RWPE2 (cell line): ENCODE results near the gene CYP26C1.

ENCODE experiments used
- ATAC-seq: fragments of 200-7000 bp; cut with Tn5 transposase; 3 replicates; pipeline ENCODE4 v1.9.1; 2021; ENCODE audit warnings: low read depth
- DNase-seq: peaks from one replicate; pipeline ENCODE4 v3.0.0-alpha.2; 2020; ENCODE audit warnings: low spot score
- H3K27ac ChIP-seq: fragments of 450-650 bp; 2 replicates; pipeline ENCODE4 v1.5.1; 2017; ENCODE audit warnings: mild to moderate bottlenecking; ENCODE audit not compliant: poor library complexity, severe bottlenecking
- H3K27me3 ChIP-seq: fragments of 250-450 bp; sonication (Bioruptor Pico); 2 replicates; pipeline ENCODE4 v1.5.1; 2021; ENCODE audit warnings: mild to moderate bottlenecking, moderate library complexity; ENCODE audit not compliant: insufficient read depth, poor library complexity, severe bottlenecking
- H3K36me3 ChIP-seq: fragments of 250-450 bp; sonication (Bioruptor Pico); 2 replicates; pipeline ENCODE4 v1.5.1; 2020; ENCODE audit warnings: low read depth, mild to moderate bottlenecking, moderate library complexity
- H3K4me1 ChIP-seq: fragments of 250-450 bp; sonication (Bioruptor Pico); 2 replicates; pipeline ENCODE4 v1.5.1; 2021; ENCODE audit warnings: mild to moderate bottlenecking, moderate library complexity; ENCODE audit not compliant: insufficient read depth, poor library complexity, severe bottlenecking
- H3K4me3 ChIP-seq: fragments of 250-450 bp; sonication (Bioruptor Pico); 2 replicates; pipeline ENCODE4 v1.5.1; 2021; ENCODE audit warnings: mild to moderate bottlenecking, moderate library complexity; ENCODE audit not compliant: severe bottlenecking
- H3K9me3 ChIP-seq: fragments of 250-450 bp; sonication (Bioruptor Pico); 2 replicates; pipeline ENCODE4 v1.5.1; 2021; ENCODE audit warnings: mild to moderate bottlenecking, moderate library complexity; ENCODE audit not compliant: severe bottlenecking
- TF ChIP-seq, protein P1 (sequence below): fragments of 450-650 bp; IDR thresholded peaks from one replicate; pipeline ENCODE4 v1.5.1; 2017; ENCODE audit warnings: mild to moderate bottlenecking, moderate library complexity; ENCODE audit not compliant: poor library complexity, severe bottlenecking

Gene CYP26C1

DNA sequence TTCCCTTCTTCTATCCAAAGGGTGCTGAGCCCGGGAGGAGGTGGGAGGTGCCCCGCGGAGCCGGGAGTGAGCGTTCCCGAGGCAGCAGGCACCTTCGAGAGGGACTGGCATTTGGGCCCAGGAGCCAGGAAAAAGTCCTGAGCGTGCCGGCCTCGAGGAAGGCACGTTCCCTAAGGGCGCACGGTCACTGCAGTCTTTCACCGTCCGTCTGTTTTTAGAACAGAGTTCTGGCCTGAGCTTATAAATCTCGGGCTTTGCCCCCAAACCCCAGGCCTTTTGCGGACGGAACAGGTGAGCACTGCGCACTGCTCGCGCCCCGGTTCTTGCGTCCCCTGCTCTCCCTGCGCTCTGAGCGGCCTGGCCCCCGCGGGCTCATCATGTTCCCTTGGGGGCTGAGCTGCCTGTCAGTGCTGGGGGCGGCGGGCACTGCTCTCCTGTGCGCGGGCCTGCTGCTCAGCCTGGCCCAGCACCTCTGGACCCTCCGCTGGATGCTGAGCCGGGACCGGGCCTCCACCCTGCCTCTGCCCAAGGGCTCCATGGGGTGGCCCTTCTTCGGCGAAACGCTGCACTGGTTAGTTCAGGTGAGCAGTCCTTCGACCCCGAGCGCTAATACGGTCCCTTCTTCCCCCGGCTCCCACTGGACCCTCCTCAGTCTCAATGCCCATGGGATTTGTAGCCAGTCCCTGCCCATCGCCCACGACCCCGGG is 442 bp downstream of the CYP26C1 start:
- no peak overlapping the region for H3K27ac ChIP-seq
- no peaks in the 10 kb centered on the region for H3K36me3 ChIP-seq
- H3K9me3 ChIP-seq: no peaks in the 10 kb centered on the region
- ATAC-seq (no peak), DNase-seq (no peak)
- no peaks in the 10 kb centered on the region for H3K4me1 ChIP-seq
- H3K4me3 ChIP-seq: no peak overlapping the region
- TF ChIP-seq, protein P1, sequence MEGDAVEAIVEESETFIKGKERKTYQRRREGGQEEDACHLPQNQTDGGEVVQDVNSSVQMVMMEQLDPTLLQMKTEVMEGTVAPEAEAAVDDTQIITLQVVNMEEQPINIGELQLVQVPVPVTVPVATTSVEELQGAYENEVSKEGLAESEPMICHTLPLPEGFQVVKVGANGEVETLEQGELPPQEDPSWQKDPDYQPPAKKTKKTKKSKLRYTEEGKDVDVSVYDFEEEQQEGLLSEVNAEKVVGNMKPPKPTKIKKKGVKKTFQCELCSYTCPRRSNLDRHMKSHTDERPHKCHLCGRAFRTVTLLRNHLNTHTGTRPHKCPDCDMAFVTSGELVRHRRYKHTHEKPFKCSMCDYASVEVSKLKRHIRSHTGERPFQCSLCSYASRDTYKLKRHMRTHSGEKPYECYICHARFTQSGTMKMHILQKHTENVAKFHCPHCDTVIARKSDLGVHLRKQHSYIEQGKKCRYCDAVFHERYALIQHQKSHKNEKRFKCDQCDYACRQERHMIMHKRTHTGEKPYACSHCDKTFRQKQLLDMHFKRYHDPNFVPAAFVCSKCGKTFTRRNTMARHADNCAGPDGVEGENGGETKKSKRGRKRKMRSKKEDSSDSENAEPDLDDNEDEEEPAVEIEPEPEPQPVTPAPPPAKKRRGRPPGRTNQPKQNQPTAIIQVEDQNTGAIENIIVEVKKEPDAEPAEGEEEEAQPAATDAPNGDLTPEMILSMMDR: no peak
- H3K27me3 ChIP-seq: peaks cover 40% of the 10 kb centered on the region

DNA sequence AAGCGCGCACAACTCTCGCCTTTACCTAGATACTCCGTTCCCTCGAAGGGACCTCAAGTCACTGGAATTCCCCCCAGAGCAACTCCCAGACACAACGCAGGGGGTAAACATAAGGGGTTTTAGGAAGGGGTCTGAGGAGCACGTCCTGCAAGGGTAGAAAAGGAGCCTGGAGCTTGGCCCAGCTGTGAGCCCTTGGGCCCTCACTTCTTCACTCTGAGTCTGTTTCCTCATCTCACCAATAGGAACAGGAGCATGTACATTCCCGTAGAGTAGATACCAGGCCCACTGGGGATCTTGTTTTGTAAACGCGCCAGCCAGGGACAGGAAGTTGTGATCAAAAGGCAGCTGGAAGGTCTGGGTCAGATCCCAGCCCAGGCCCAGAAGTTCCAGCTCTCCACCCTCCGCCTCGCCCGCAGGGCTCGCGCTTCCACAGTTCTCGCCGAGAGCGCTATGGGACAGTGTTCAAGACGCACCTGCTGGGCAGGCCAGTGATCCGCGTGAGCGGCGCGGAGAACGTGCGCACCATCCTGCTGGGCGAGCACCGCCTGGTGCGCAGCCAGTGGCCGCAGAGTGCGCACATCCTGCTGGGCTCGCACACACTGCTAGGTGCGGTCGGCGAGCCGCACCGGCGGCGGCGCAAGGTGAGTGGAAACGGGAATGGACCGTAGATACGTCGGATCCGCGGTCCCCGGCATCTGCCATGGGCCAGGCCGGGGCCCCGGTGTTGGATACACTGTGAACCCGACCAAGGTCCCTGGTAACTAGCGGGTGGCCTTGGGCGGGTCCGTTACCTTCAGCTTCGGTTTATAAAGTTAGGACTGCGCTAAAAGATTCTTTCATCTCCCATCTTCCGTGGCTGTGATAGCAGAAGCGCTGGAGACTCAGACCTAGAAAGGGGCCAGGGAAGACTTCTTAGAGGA is 1.3 kb downstream of the CYP26C1 start:
- peaks cover 48% of the 10 kb centered on the region for H3K27me3 ChIP-seq

DNA sequence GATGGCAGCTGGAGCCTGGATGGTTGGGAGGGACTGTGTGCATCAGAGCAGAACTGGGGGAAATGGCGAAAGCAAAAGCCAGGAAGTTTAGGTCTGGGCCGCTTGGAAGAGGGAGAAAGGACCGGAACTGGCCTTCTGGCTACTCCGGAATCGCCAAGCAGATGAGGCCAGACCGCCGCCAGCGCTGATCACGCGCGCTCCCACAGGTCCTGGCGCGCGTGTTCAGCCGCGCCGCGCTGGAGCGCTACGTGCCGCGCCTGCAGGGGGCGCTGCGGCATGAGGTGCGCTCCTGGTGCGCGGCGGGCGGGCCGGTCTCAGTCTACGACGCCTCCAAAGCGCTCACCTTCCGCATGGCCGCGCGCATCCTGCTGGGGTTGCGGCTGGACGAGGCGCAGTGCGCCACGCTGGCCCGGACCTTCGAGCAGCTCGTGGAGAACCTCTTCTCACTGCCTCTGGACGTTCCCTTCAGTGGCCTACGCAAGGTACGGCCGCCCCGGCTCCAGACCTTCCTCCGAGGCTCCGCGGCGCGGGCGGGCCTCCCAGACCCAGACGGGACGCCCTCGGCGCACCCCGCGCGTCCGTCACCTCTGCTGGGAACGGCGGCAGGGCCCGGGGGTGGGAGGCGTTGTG is 2.0 kb downstream of the CYP26C1 start:
- TF ChIP-seq, protein P1: peak; percentile 60
- no peaks in the 10 kb centered on the region for H3K36me3 ChIP-seq
- peak overlapping the region; percentile 8 for H3K4me3 ChIP-seq
- peaks cover 56% of the 10 kb centered on the region for H3K27me3 ChIP-seq
- no peak for DNase-seq
- H3K4me1 ChIP-seq: no peaks in the 10 kb centered on the region
- H3K27ac ChIP-seq: no peak overlapping the region
- ATAC-seq: peak; percentile 60
- no peaks in the 10 kb centered on the region for H3K9me3 ChIP-seq

More for the DNA sequence above, 1.3 kb downstream of the CYP26C1 start:
- Histone ChIP-seq H3K9me3 (no peaks in the 10 kb centered on the region), H3K36me3 (no peaks in the 10 kb centered on the region), H3K27ac (no peak overlapping the region), H3K4me3 (no peak overlapping the region), H3K4me1 (no peaks in the 10 kb centered on the region)
- TF ChIP-seq, protein P1: no peak
- DNase-seq (no peak), ATAC-seq (peak; percentile 25; the same call in 1 of the 3 replicates)

DNA sequence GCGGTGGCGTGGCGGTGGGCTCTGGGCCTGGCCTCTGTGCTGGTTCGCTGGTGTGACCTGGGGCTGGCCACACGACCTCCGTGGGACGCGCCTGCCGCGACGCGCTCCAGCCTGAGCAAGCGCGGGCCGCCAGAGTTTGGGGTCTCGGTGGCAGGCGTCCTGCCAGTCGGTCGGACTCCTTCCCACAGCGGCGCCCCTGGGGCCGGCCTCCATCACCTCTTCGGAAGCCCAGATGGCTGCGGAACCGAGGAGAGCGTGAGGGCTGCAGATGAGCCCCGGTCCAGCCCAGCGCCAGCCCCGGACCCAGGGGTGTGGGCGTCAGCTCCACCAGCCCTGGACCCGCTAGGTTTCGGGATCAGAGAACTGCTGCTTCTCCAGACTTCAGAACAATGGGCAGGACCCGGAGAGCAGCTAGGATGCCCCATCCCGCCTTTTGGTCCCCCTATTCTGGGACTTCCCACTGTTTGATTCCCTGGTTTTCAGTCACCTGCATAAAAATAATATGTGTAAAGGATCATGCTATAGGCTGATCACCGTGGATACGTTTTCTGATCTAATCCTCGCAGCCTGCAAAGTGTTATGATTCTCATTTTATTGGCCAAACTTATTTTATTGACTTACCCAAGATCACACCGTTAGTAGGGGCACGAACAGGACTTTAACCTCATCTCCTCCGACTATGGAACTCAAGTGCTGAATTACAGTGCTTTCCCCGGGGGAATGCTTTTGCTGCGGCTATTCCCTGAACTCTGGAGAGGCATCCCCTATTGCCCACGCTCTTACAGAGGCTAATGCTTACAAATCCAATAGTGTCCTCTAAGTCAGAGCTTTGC is 2.8 kb downstream of the CYP26C1 start:
- H3K27ac ChIP-seq: no peak overlapping the region
- no peak overlapping the region for H3K4me3 ChIP-seq
- TF ChIP-seq, protein P1: no peak
- H3K4me1 ChIP-seq: no peaks in the 10 kb centered on the region
- no peaks in the 10 kb centered on the region for H3K36me3 ChIP-seq
- DNase-seq (no peak), ATAC-seq (no peak)
- H3K9me3 ChIP-seq: no peaks in the 10 kb centered on the region
- peaks cover 63% of the 10 kb centered on the region for H3K27me3 ChIP-seq
